ENCODE data around the gene GK. TPM values are rescaled to one million over a fixed set of nuclear protein-coding genes. Genes with fewer than 3 reads are reported as not detected.

Gene GK
- total RNA-seq, 2 donors from 2014 or later = 70.4 to 120 TPM

Other genes with a start within 250 kb of the GK start
- 1 to 10 TPM; 1.9 to 4.6 TPM for gene TASL, start 75.7 kb upstream of the GK start, total RNA-seq
- gene TAB3, start 235.8 kb downstream of the GK start, total RNA-seq = 10 to 100 TPM; 22.0 to 25.1 TPM

Data from activated T-helper 17 cell treated with anti-CD3 and anti-CD28 coated beads, Interleukin-2, amount 50 U/mL, for 72 hours (primary cell).